Muscle layer of colon (tissue), 2 donors: ENCODE measurements around the gene AARS2.
A peak's percentile ranks its signal among the peaks of the same experiment; 100 is the strongest.

Source experiments
- H3K27ac ChIP-seq: one replicate; pipeline ENCODE4 v1.7.0; 2013; ENCODE audit warnings: low read depth, mild to moderate bottlenecking, low read length, moderate library complexity
- H3K27me3 ChIP-seq, 2 donors: one replicate each; pipeline ENCODE4 v1.7.0; 2013; ENCODE audit warnings: low read length in 2 of 2, mild to moderate bottlenecking in 2 of 2; ENCODE audit not compliant: insufficient read depth in 2 of 2, control insufficient read depth in 1 of 2
- H3K36me3 ChIP-seq: one replicate; pipeline ENCODE4 v1.7.0; 2013; ENCODE audit warnings: mild to moderate bottlenecking, low read length; ENCODE audit not compliant: insufficient read depth
- H3K4me1 ChIP-seq: one replicate; pipeline ENCODE4 v1.7.0; 2013; ENCODE audit warnings: mild to moderate bottlenecking, low read length; ENCODE audit not compliant: insufficient read depth
- H3K4me3 ChIP-seq, 2 donors: one replicate each; pipeline ENCODE4 v1.7.0; 2013; ENCODE audit warnings: low read length in 2 of 2, low read depth in 1 of 2, mild to moderate bottlenecking in 1 of 2, moderate library complexity in 1 of 2
- H3K9ac ChIP-seq: one replicate; pipeline ENCODE4 v1.7.0; 2013; ENCODE audit warnings: low read length
- H3K9me3 ChIP-seq: one replicate; pipeline ENCODE4 v1.7.0; 2013; ENCODE audit warnings: mild to moderate bottlenecking, low read length
- donor health status: abdominal sarcoma.
- donor health status: Adenocarcinoma of cecum.

Gene AARS2

GRCh38 chr6:44298864-44299263 is 14.3 kb downstream of the AARS2 start:
- H3K9me3 ChIP-seq, result no peaks in the 10 kb centered on the region
- H3K27me3 ChIP-seq, result peaks cover 34 to 37% of the 10 kb centered on the region in 2 donors
- H3K4me3 ChIP-seq, result no peak overlapping the region
- H3K4me1 ChIP-seq, result peaks cover 4% of the 10 kb centered on the region
- no peak overlapping the region for H3K27ac ChIP-seq
- peaks cover 37% of the 10 kb centered on the region for H3K36me3 ChIP-seq
- H3K9ac ChIP-seq, result no peak overlapping the region

GRCh38 chr6:44298055-44298803 is 14.9 kb downstream of the AARS2 start:
- Histone ChIP-seq H3K36me3 (peaks cover 31% of the 10 kb centered on the region), H3K4me3 (peak overlapping the region in 1 of 2 donors; percentile 47)

GRCh38 chr6:44297063-44298038 is 15.8 kb downstream of the AARS2 start:
- Histone ChIP-seq H3K9me3 (no peaks in the 10 kb centered on the region), H3K9ac (no peak overlapping the region), H3K27ac (no peak overlapping the region), H3K4me3 (peak overlapping the region; percentile 47 to 52), H3K36me3 (peaks cover 22% of the 10 kb centered on the region), H3K27me3 (peaks cover 34 to 46% of the 10 kb centered on the region in 2 donors), H3K4me1 (peaks cover 4% of the 10 kb centered on the region)

More at GRCh38 chr6:44298055-44298803, 14.9 kb downstream of the AARS2 start:
- no peak overlapping the region for H3K27ac ChIP-seq
- no peak overlapping the region for H3K9ac ChIP-seq
- H3K9me3 ChIP-seq, result no peaks in the 10 kb centered on the region
- H3K4me1 ChIP-seq, result peaks cover 4% of the 10 kb centered on the region
- H3K27me3 ChIP-seq, result peaks cover 34 to 37% of the 10 kb centered on the region in 2 donors

GRCh38 chr6:44294832-44295791 is 18.0 kb downstream of the AARS2 start:
- no peak overlapping the region for H3K4me3 ChIP-seq
- H3K36me3 ChIP-seq, result peaks cover under 1% of the 10 kb centered on the region
- peaks cover 34 to 65% of the 10 kb centered on the region in 2 donors for H3K27me3 ChIP-seq
- H3K4me1 ChIP-seq, result peaks cover 4% of the 10 kb centered on the region
- H3K9me3 ChIP-seq, result no peaks in the 10 kb centered on the region
- no peak overlapping the region for H3K9ac ChIP-seq
- no peak overlapping the region for H3K27ac ChIP-seq

GRCh38 chr6:44292661-44293365 is 20.3 kb downstream of the AARS2 start:
- H3K9me3 ChIP-seq, result no peaks in the 10 kb centered on the region
- no peak overlapping the region for H3K9ac ChIP-seq
- H3K27me3 ChIP-seq, result peaks cover 27 to 70% of the 10 kb centered on the region in 2 donors
- no peak overlapping the region for H3K27ac ChIP-seq
- no peak overlapping the region for H3K4me3 ChIP-seq
- no peaks in the 10 kb centered on the region for H3K36me3 ChIP-seq
- H3K4me1 ChIP-seq, result peaks cover 4% of the 10 kb centered on the region

GRCh38 chr6:44291841-44292240 is 21.3 kb downstream of the AARS2 start:
- H3K4me3 ChIP-seq, result no peak overlapping the region
- no peak overlapping the region for H3K27ac ChIP-seq
- no peaks in the 10 kb centered on the region for H3K9me3 ChIP-seq
- H3K4me1 ChIP-seq, result peaks cover under 1% of the 10 kb centered on the region
- H3K9ac ChIP-seq, result no peak overlapping the region
- no peaks in the 10 kb centered on the region for H3K36me3 ChIP-seq
- peaks cover 21 to 66% of the 10 kb centered on the region in 2 donors for H3K27me3 ChIP-seq

GRCh38 chr6:44289726-44290260 is 23.4 kb downstream of the AARS2 start:
- H3K27ac ChIP-seq, result no peak overlapping the region
- no peaks in the 10 kb centered on the region for H3K9me3 ChIP-seq
- H3K4me1 ChIP-seq, result no peaks in the 10 kb centered on the region
- no peak overlapping the region for H3K4me3 ChIP-seq
- H3K9ac ChIP-seq, result no peak overlapping the region
- H3K36me3 ChIP-seq, result no peaks in the 10 kb centered on the region
- peaks cover 2 to 49% of the 10 kb centered on the region in 2 donors for H3K27me3 ChIP-seq

GRCh38 chr6:44286747-44287146 is 26.4 kb downstream of the AARS2 start:
- Histone ChIP-seq H3K9me3 (no peaks in the 10 kb centered on the region), H3K27me3 (peaks cover 0 to 29% of the 10 kb centered on the region in 2 donors), H3K4me1 (no peaks in the 10 kb centered on the region), H3K9ac (no peak overlapping the region), H3K27ac (no peak overlapping the region), H3K36me3 (no peaks in the 10 kb centered on the region), H3K4me3 (no peak overlapping the region)

- H3K9me3 ChIP-seq, result no peaks in the 10 kb centered on the region
- peaks cover 0 to 24% of the 10 kb centered on the region in 2 donors for H3K27me3 ChIP-seq
- no peak overlapping the region for H3K9ac ChIP-seq
These were observed 26.9 kb downstream of the AARS2 start for GRCh38 chr6:44286285-44286565.

GRCh38 chr6:44285552-44286284 is 27.4 kb downstream of the AARS2 start:
- Histone ChIP-seq H3K36me3 (no peaks in the 10 kb centered on the region), H3K9ac (no peak overlapping the region), H3K4me1 (no peaks in the 10 kb centered on the region), H3K27ac (no peak overlapping the region), H3K4me3 (no peak overlapping the region), H3K9me3 (no peaks in the 10 kb centered on the region), H3K27me3 (peaks cover 0 to 20% of the 10 kb centered on the region in 2 donors)

More at GRCh38 chr6:44286285-44286565, 26.9 kb downstream of the AARS2 start:
- H3K4me3 ChIP-seq, result no peak overlapping the region
- no peaks in the 10 kb centered on the region for H3K36me3 ChIP-seq
- H3K4me1 ChIP-seq, result no peaks in the 10 kb centered on the region
- H3K27ac ChIP-seq, result no peak overlapping the region
